H1 (cell line): ENCODE data around the gene SLC38A8. TPM values are rescaled to one million over a fixed set of nuclear protein-coding genes. Genes with fewer than 3 reads are reported as not detected.

Experiments
- CTCF ChIA-PET: fragments of 300-600 bp; sonication (Branson Sonifier 250); formaldehyde crosslinking; loops from one replicate; lab custom pipeline; 2021; ENCODE audit not compliant: partially characterized antibody; lab: Charles Lee
- POLR2A ChIA-PET: fragments of 300-600 bp; sonication (Branson Sonifier 250); formaldehyde crosslinking; loops from one replicate; lab custom pipeline; 2021; ENCODE audit warnings: inconsistent platforms; ENCODE audit not compliant: partially characterized antibody; lab: Charles Lee
- DNase-seq, 2 experiments: peaks; one replicate each; pipeline versions ENCODE4 v3.0.0 to v3.0.0-alpha.2; 2010 to 2022; ENCODE audit warnings: low spot score in 2 of 2, low read depth in 1 of 2, mixed read lengths in 1 of 2
- FAIRE-seq: peaks from 2 replicates; lab custom pipeline; 2011; peaks lifted over from hg19 to GRCh38; lab: Jason Lieb, UNC
- H2AFZ ChIP-seq: 2 replicates; pipeline ENCODE4 v1.8.1; 2012; ENCODE audit warnings: low read length, inconsistent platforms
- H2AK5ac ChIP-seq: 2 replicates; pipeline ENCODE4 v1.6.1; 2013; ENCODE audit warnings: low read depth, low read length
- H2BK120ac ChIP-seq: replicated peaks from 2 replicates; pipeline ENCODE3; 2013; ENCODE audit warnings: low read depth, low read length, inconsistent platforms
- H2BK12ac ChIP-seq: 2 replicates; pipeline ENCODE4 v1.6.1; 2013; ENCODE audit warnings: low read depth, low read length
- H2BK15ac ChIP-seq: 2 replicates; pipeline ENCODE4 v1.6.1; 2013; ENCODE audit warnings: low read length
- H2BK20ac ChIP-seq: 2 replicates; pipeline ENCODE4 v1.6.1; 2013; ENCODE audit warnings: low read length
- H2BK5ac ChIP-seq: 2 replicates; pipeline ENCODE4 v1.6.1; 2013; ENCODE audit warnings: low read depth, low read length
- H3K14ac ChIP-seq: 2 replicates; pipeline ENCODE4 v1.6.1; 2013; ENCODE audit warnings: inconsistent platforms; ENCODE audit not compliant: insufficient read length
- H3K18ac ChIP-seq: 2 replicates; pipeline ENCODE4 v1.6.1; 2013; ENCODE audit warnings: low read length; ENCODE audit errors: extremely low read depth
- H3K23ac ChIP-seq: 2 replicates; pipeline ENCODE4 v1.6.1; 2013; ENCODE audit warnings: inconsistent platforms; ENCODE audit not compliant: insufficient read length
- H3K23me2 ChIP-seq: 2 replicates; pipeline ENCODE4 v1.6.1; 2013; ENCODE audit warnings: low read depth, low read length
- H3K27ac ChIP-seq: 2 replicates; pipeline ENCODE4 v1.6.1; 2011; ENCODE audit warnings: low read depth, low read length, inconsistent platforms
- H3K27me3 ChIP-seq, 4 experiments: replicated peaks in 1 of 4; 1 replicate in 1 of 4; 2 replicates in 3 of 4; pipeline versions ENCODE4 v1.6.1 to v1.8.1; 2011 to 2013; ENCODE audit warnings: low read length in 3 of 4, mild to moderate bottlenecking in 3 of 4, inconsistent platforms in 2 of 4, mixed read lengths in 2 of 4, moderate library complexity in 1 of 4; ENCODE audit not compliant: control insufficient read depth in 3 of 4, insufficient read depth in 3 of 4; ENCODE audit errors: extremely low read depth in 1 of 4
- H3K36me3 ChIP-seq, 4 experiments: 2 replicates each; pipeline versions ENCODE4 v1.6.1 to v1.8.1; 2011 to 2013; ENCODE audit warnings: mild to moderate bottlenecking in 4 of 4, low read length in 3 of 4, moderate library complexity in 2 of 4, control low read depth in 1 of 4, inconsistent platforms in 1 of 4; ENCODE audit not compliant: insufficient read depth in 4 of 4, control insufficient read depth in 2 of 4
- H3K4ac ChIP-seq: replicated peaks from 2 replicates; pipeline ENCODE3; 2013; ENCODE audit warnings: low read length, low read depth, mixed read lengths, inconsistent platforms; ENCODE audit not compliant: insufficient read length
- H3K4me1 ChIP-seq, 4 experiments: replicated peaks in 1 of 4; 1 replicate in 1 of 4; 2 replicates in 3 of 4; pipeline versions ENCODE4 v1.6.1 to v1.8.1; 2011 to 2013; ENCODE audit warnings: low read length in 3 of 4, inconsistent platforms in 2 of 4, mixed read lengths in 1 of 4; ENCODE audit not compliant: insufficient read depth in 4 of 4, control insufficient read depth in 3 of 4
- H3K4me2 ChIP-seq, 2 experiments: 2 replicates each; pipeline versions ENCODE4 v1.6.1 to v1.8.1; 2011 to 2013; ENCODE audit warnings: low read depth in 2 of 2, low read length in 2 of 2, control low read depth in 1 of 2, inconsistent platforms in 1 of 2, mild to moderate bottlenecking in 1 of 2; ENCODE audit not compliant: insufficient read depth in 1 of 2
- H3K4me3 ChIP-seq, 4 experiments: fragments of 200-600, 300-600 bp in 1 of 4; sonication (generic), shearing (Covaris generic), sonication (Bioruptor Twin) in 1 of 4; 2 replicates each; pipeline versions ENCODE4 v1.5.1 to v1.8.1; 2011 to 2016; ENCODE audit warnings: low read length in 4 of 4, low read depth in 3 of 4, control low read depth in 2 of 4, inconsistent platforms in 2 of 4, mild to moderate bottlenecking in 2 of 4, mixed read lengths in 1 of 4, moderate library complexity in 1 of 4; ENCODE audit not compliant: insufficient read depth in 2 of 4; ENCODE audit errors: extremely low read depth in 1 of 4
- H3K56ac ChIP-seq: replicated peaks from 2 replicates; pipeline ENCODE3; 2013; ENCODE audit warnings: low read depth, mild to moderate bottlenecking, mixed read lengths, low read length, inconsistent platforms; ENCODE audit not compliant: insufficient read length
- H3K79me1 ChIP-seq: 2 replicates; pipeline ENCODE4 v1.6.1; 2013; ENCODE audit warnings: low read depth, low read length, control low read depth
- H3K79me2 ChIP-seq, 2 experiments: 2 replicates each; pipeline versions ENCODE4 v1.6.1 to v1.8.1; 2012 to 2013; ENCODE audit warnings: low read length in 2 of 2, mild to moderate bottlenecking in 2 of 2, inconsistent platforms in 1 of 2; ENCODE audit not compliant: insufficient read depth in 2 of 2, control insufficient read depth in 1 of 2
- H3K9ac ChIP-seq, 4 experiments: replicated peaks in 1 of 4; 1 replicate in 1 of 4; 2 replicates in 3 of 4; pipeline versions ENCODE4 v1.6.1 to v1.8.1; 2011 to 2013; ENCODE audit warnings: low read depth in 3 of 4, low read length in 3 of 4, control low read depth in 2 of 4, mild to moderate bottlenecking in 2 of 4, moderate library complexity in 2 of 4, inconsistent platforms in 1 of 4; ENCODE audit errors: extremely low read depth in 1 of 4
- H3K9me3 ChIP-seq, 2 experiments: 2 replicates each; pipeline versions ENCODE4 v1.6.1 to v1.8.1; 2012 to 2013; ENCODE audit warnings: mild to moderate bottlenecking in 2 of 2, moderate library complexity in 2 of 2, control low read depth in 1 of 2, inconsistent platforms in 1 of 2, low read depth in 1 of 2, low read length in 1 of 2, mixed read lengths in 1 of 2; ENCODE audit not compliant: insufficient read depth in 2 of 2
- H4K20me1 ChIP-seq, 2 experiments: replicated peaks in 1 of 2; 2 replicates each; pipeline versions ENCODE3 to v1.8.1; 2011 to 2013; ENCODE audit warnings: inconsistent platforms in 2 of 2, low read length in 2 of 2, mild to moderate bottlenecking in 1 of 2; ENCODE audit not compliant: insufficient read depth in 2 of 2, control insufficient read depth in 1 of 2
- H4K5ac ChIP-seq: 2 replicates; pipeline ENCODE4 v1.6.1; 2013; ENCODE audit warnings: low read length, low read depth, mixed read lengths, inconsistent platforms; ENCODE audit not compliant: insufficient read length
- H4K8ac ChIP-seq: 2 replicates; pipeline ENCODE4 v1.8.0; 2013; ENCODE audit warnings: mild to moderate bottlenecking, moderate library complexity, low read length, inconsistent platforms; ENCODE audit not compliant: insufficient read depth; ENCODE audit errors: extremely low read depth
- H4K91ac ChIP-seq: replicated peaks from 2 replicates; pipeline ENCODE3; 2013; ENCODE audit warnings: low read length, mixed read lengths, inconsistent platforms; ENCODE audit not compliant: insufficient read length
- ASH2L ChIP-seq: fragments of 200-600, 300-600 bp; sonication (generic); IDR thresholded peaks from one replicate; pipeline ENCODE4 v1.7.1; 2017; ENCODE audit warnings: low read length
- BACH1 ChIP-seq: IDR thresholded peaks from 2 replicates; pipeline ENCODE4 v1.6.1; 2012; ENCODE audit warnings: low read length, improper control_type of control experiment
- GABPA ChIP-seq: IDR thresholded peaks from 2 replicates; pipeline ENCODE4 v1.6.1; 2011; ENCODE audit warnings: mild to moderate bottlenecking, low read length, moderate library complexity, borderline replicate concordance; ENCODE audit not compliant: insufficient read depth
- GTF2F1 ChIP-seq: IDR thresholded peaks from 2 replicates; pipeline ENCODE4 v1.6.1; 2012; ENCODE audit warnings: low read depth, low read length, improper control_type of control experiment, borderline replicate concordance
- HDAC6 ChIP-seq: IDR thresholded peaks from one replicate; pipeline ENCODE4 v1.7.1; 2012; ENCODE audit warnings: low read depth, mild to moderate bottlenecking, inconsistent platforms, low read length, moderate library complexity
- KDM4A ChIP-seq: IDR thresholded peaks from one replicate; pipeline ENCODE4 v1.7.1; 2012; ENCODE audit warnings: low read depth, mild to moderate bottlenecking, moderate library complexity, low read length, inconsistent platforms; ENCODE audit not compliant: severe bottlenecking
- KDM5A ChIP-seq: fragments of 200-600 bp; IDR thresholded peaks from 2 replicates; pipeline ENCODE4 v1.7.1; 2012; ENCODE audit warnings: mild to moderate bottlenecking, low read length, inconsistent platforms, mixed read lengths
- POLR2A ChIP-seq, 2 experiments: IDR thresholded peaks; 1 replicate in 1 of 2; 2 replicates in 1 of 2; pipeline ENCODE4 v1.6.1; 2011; ENCODE audit warnings: low read depth in 2 of 2, low read length in 2 of 2, mild to moderate bottlenecking in 2 of 2; ENCODE audit errors: control extremely low read depth in 1 of 2
- POU5F1 ChIP-seq: IDR thresholded peaks from 2 replicates; pipeline ENCODE4 v1.6.1; 2011; ENCODE audit warnings: low read depth, mild to moderate bottlenecking, low read length, moderate library complexity
- RXRA ChIP-seq: IDR thresholded peaks from 2 replicates; pipeline ENCODE4 v1.6.1; 2011; ENCODE audit warnings: low read depth, mild to moderate bottlenecking, low read length, moderate library complexity; ENCODE audit not compliant: insufficient read depth
- SAP30 ChIP-seq: fragments of 300-600 bp; sonication (generic); IDR thresholded peaks from 2 replicates; pipeline ENCODE4 v1.7.1; 2012; ENCODE audit warnings: low read length, moderate library complexity, mild to moderate bottlenecking, inconsistent platforms; ENCODE audit not compliant: insufficient read depth, insufficient replicate concordance
- SP1 ChIP-seq: IDR thresholded peaks from 2 replicates; pipeline ENCODE4 v1.6.1; 2011; ENCODE audit warnings: low read depth, low read length
- SP2 ChIP-seq: IDR thresholded peaks from 2 replicates; pipeline ENCODE4 v1.6.1; 2012; ENCODE audit warnings: mild to moderate bottlenecking, low read length, inconsistent platforms
- SUZ12 ChIP-seq: fragments of 200-600 bp; sonication (generic); IDR thresholded peaks from 2 replicates; pipeline ENCODE4 v1.6.1; 2012; ENCODE audit warnings: mild to moderate bottlenecking, inconsistent platforms, low read length, moderate library complexity, mixed read lengths
- TAF1 ChIP-seq: IDR thresholded peaks from 2 replicates; pipeline ENCODE4 v1.6.1; 2011; ENCODE audit warnings: mild to moderate bottlenecking, low read depth, low read length
- ZNF274 ChIP-seq: IDR thresholded peaks from 2 replicates; pipeline ENCODE4 v1.7.0; 2012; ENCODE audit warnings: low read length, borderline replicate concordance; ENCODE audit errors: extremely low read depth
- WGBS, 2 experiments: shearing (Covaris generic) in 1 of 2; methylation state at CpG; one replicate each; pipeline versions ENCODE4 v1.1.6 to v1.1.7; 2013 to 2015; ENCODE audit warnings: low lambda C conversion rate in 2 of 2, mixed read lengths in 2 of 2, inconsistent platforms in 1 of 2, low coverage in 1 of 2, missing lambda C conversion rate in 1 of 2; ENCODE audit not compliant: insufficient replicate concordance in 2 of 2, insufficient coverage in 1 of 2, insufficient read length in 1 of 2; ENCODE audit errors: extremely low coverage in 1 of 2, missing lambda C conversion rate in 1 of 2; 5-methylcytosine and 5-hydroxymethylcytosine counted together
- polyA plus RNA-seq, 7 experiments: library from polyadenylated mRNA; depleted of rRNA in 3 of 7; stranded (reverse) in 5 of 7; unstranded in 2 of 7; fragments of >200 nt in 5 of 7; fragments of 200-250 nt in 2 of 7; gene quantifications; 1 replicate in 5 of 7; 2 replicates in 1 of 7; 4 replicates in 1 of 7; pipeline versions ENCODE4 v1.2.1 to v1.2.3, GENCODE V29; 2011 to 2013; ENCODE audit warnings: missing spikeins in 2 of 7, mixed read lengths in 2 of 7
- total RNA-seq: library from RNA; stranded (reverse); fragmentation: NEBNext Ultra II Directional; extraction: Animal tissue kit (Norgen Biotek cat#: 25700); gene quantifications from 2 replicates; pipeline ENCODE4 v1.2.1, GENCODE V29; 2021

The SLC38A8 gene
- total and polyA plus RNA-seq, 2 of the 8 experiments (the other 6 are each of a cell fraction or from before 2014, with no cell fraction given) = 0.08 TPM; not detected in 1

DNA sequence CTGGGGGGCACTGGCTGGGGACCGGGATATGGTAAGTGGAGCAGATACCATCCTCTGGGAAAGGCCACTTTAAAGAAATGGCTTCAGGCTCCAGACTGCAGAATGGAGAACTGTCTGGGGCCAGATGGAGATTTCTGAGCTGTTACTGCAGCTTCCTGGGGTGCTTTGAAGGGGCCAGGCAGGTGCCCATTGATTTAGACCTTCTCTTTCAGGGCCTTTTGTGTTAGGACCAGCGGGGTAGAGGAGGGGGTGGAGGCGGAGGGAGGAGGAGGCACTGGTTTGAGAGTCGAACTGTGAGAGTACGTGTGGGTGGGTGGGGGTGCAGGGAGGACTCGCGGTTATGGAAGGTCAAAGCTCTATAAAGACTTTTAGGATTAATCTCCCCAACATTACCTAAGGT lies 63.2 kb downstream of the SLC38A8 start:
- Histone ChIP-seq H2BK20ac (no peak overlapping the region), H4K5ac (no peak overlapping the region), H3K4me1 (no peaks in the 10 kb centered on the region), H3K9me3 (peaks cover 16 to 22% of the 10 kb centered on the region in 2 experiments), H2AK5ac (no peak overlapping the region), H3K36me3 (peaks cover 0 to 5% (median 2%) of the 10 kb centered on the region in 4 experiments; a peak in 2 of 8 replicates), H3K23me2 (no peaks in the 10 kb centered on the region), H3K56ac (no peak overlapping the region), H3K79me1 (no peaks in the 10 kb centered on the region), H3K27ac (no peak overlapping the region), H3K4me2 (no peak overlapping the region; a peak in 1 of 4 replicates), H3K4me3 (no peak overlapping the region), H3K18ac (no peak overlapping the region), H3K4ac (no peak overlapping the region), H4K20me1 (no peaks in the 10 kb centered on the region), H2BK120ac (no peak overlapping the region), H2BK12ac (no peak overlapping the region), H3K27me3 (no peaks in the 10 kb centered on the region), H4K91ac (no peak overlapping the region), H2AFZ (no peak overlapping the region), H3K23ac (no peak overlapping the region), H4K8ac (peak overlapping the region; percentile 28; the same call in 1 of the 2 replicates), H3K14ac (no peak overlapping the region), H2BK5ac (no peak overlapping the region), H3K9ac (no peak overlapping the region), H3K79me2 (no peaks in the 10 kb centered on the region), H2BK15ac (no peak overlapping the region; the same call in 1 of the 2 replicates)
- ChIA-PET POLR2A (no interaction called here), CTCF (interaction anchor here (0.8 to 6.3 kb wide), 11 partner anchors 10 to 86 kb away, joined by 3 to 42 read pairs (median 3); no protein-coding TSS in a partner anchor)
- DNase-seq (no peak), FAIRE-seq (no peak)
- 83% methylated on average over 4 of the region's 7 CpGs; no CpG with 5 or more reads in 1 of the 2 experiments for WGBS, 2 experiments
- TF ChIP-seq SAP30 (no peak), SP2 (no peak), GABPA (no peak), BACH1 (no peak), SP1 (no peak), ASH2L (no peak), POLR2A (IDR thresholded peaks at IDR 0.05; ENCODE audit: control extremely low read depth in 1 of 2, low read depth in 2 of 2, low read length in 2 of 2) (no peak), RXRA (no peak), HDAC6 (no peak), ZNF274 (no peak), TAF1 (no peak), SUZ12 (no peak), KDM4A (no peak), POU5F1 (no peak), KDM5A (no peak), GTF2F1 (no peak)
